Activated T-helper 1 cell treated with anti-CD3 and anti-CD28 coated beads, Interleukin-2, amount 50 U/mL, for 16 hours (primary cell): ENCODE results near the gene RHOT1.
"Not testable (repeated sequence)": the region's sequence is repeated elsewhere in the genome, so short reads cannot be mapped to it uniquely, and the experiment has no call there.

Experiments used
- DNase-seq, 2 donors: peaks; one replicate each; pipeline ENCODE4 v3.0.0-alpha.2; 2020; ENCODE audit warnings: low read depth in 1 of 2, low spot score in 1 of 2

Gene RHOT1

GRCh38 chr17:32158870-32159585 is 16.7 kb downstream of the RHOT1 start:
- DNase-seq = no peak

DNA sequence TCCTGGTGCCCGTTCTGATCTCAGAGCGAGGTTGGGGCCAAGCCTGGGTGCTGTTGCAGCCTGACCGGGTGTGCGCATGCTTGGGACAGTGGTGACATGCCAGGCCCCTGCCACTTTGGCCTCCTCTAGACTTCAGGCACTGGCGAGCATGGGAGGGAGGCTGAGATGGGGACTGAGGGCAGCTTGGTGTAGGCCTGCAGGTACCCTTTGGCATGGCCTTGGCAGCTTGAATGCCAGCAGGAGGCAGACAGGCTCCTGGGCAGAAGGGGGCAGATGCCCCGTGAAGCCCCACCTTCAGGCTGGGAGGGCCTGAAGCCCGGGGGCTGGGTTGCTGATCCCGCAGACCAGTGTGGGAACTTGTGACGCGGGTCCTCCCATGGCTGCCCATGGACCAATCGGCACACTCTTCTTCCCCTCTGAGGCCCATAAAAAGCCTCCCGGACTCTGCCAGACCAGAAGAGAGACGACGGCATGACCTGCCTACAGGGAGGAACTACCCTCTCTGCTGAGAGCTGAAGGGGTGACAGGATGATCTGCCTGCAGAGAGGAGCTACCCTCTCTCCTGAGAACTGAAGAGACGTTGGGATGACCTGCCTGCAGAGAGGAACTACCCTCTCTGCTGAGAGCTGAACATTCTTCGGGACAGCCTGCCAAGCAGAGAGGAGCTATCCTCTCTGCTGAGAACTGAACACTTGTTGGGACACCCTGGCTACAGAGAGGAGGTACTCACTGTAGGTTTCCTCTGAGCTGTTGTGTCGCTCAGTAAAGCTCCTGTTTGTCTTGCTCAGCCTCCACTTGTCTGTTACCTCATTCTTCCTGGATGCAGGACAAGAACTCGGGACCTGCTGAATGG is 17.5 kb downstream of the RHOT1 start:
- no peak for DNase-seq

GRCh38 chr17:32160526-32160925 is 18.2 kb downstream of the RHOT1 start:
- no peak for DNase-seq

GRCh38 chr17:32161029-32161428 is 18.7 kb downstream of the RHOT1 start:
- no peak for DNase-seq

DNA sequence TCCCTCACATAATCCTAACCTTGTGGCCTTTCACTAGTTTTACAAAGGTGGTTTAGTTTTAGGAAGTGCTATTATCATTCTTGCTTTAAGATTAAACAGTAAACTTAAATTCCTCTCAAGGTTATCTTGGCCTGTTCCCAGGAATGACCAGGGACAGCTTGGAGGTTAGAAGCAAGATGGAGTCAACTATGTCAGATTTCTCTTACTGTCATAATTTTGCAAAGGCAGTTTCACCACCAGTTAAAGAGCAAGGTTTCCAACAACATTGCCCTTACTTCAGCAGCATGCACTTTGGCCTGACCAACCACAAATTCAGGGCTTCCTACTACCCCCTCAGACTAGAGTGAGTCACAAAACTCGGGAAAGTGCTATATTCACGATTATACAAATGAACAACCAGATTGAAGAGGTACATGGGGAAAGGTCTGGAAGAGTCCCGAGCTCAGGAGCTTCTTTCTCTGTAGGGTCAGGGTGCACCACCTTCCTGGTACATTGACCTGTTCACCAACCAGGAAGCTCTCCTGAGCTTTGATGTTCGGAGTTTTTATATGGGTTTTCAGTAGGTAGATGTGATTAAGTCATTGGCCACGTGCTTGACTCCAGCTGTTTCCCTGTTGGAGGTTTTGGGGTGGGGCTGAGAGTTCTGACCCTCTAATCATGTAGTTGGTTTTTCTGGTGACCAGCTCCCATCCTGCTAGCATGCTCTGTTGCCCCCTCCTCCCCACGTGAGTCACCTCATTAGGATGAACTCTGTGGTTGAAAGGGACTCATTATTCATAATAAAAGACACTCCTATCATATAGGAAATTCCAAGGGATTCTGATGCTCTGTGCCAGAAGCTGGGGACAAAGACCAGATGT is 19.4 kb downstream of the RHOT1 start:
- no peak for DNase-seq

- no peak for DNase-seq
Observed at GRCh38 chr17:32174889-32175288, 32.6 kb downstream of the RHOT1 start.

GRCh38 chr17:32178679-32179078 is 36.4 kb downstream of the RHOT1 start:
- DNase-seq = not testable (repeated sequence)

- DNase-seq = not testable (repeated sequence)
Observed at GRCh38 chr17:32179103-32179502, 36.8 kb downstream of the RHOT1 start.

- not testable (repeated sequence) for DNase-seq
Observed at GRCh38 chr17:32179526-32179925, 37.2 kb downstream of the RHOT1 start.

GRCh38 chr17:32180262-32180661 is 38.0 kb downstream of the RHOT1 start:
- not testable (repeated sequence) for DNase-seq

GRCh38 chr17:32185875-32186274 is 43.6 kb downstream of the RHOT1 start:
- no peak for DNase-seq

DNA sequence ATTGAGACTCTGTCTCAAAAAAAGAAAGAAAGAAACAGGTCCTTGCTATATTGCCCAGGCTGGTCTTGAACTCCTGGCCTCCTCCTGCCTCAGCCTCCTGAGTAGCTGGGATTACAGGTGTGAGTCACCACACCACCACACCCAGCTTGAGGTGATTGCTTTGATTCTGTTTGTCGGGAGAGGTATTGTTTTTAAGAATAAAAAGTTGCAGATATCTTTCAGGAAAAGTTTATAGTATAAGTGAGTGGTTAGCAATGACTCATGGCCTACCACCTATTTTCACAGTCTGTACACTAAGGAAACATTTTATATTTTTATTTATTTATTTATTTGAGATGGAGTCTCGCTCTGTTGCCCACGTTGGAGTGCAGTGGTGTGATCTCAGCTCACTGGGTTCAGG is 45.0 kb downstream of the RHOT1 start:
- DNase-seq = no peak

DNA sequence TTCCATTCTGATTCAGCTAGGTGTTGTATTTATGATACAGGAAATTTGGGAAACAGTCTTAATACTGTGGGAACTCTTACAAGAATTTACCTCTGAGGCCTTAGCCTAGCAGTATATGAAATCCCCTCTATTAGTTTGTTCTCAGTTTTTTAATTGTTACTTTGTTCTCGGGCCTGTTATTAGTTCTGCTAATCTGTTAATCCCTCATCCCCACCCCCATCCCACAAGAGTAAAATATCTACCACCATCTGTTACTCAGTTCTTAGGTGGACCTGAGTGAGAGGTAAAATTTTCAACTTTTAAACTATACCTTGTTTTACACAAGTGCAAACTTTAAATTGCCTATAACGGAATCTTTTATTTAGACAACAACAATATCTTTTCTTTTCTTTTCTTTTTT is 47.0 kb downstream of the RHOT1 start:
- DNase-seq = no peak

GRCh38 chr17:32191306-32191705 is 49.0 kb downstream of the RHOT1 start:
- no peak for DNase-seq

DNA sequence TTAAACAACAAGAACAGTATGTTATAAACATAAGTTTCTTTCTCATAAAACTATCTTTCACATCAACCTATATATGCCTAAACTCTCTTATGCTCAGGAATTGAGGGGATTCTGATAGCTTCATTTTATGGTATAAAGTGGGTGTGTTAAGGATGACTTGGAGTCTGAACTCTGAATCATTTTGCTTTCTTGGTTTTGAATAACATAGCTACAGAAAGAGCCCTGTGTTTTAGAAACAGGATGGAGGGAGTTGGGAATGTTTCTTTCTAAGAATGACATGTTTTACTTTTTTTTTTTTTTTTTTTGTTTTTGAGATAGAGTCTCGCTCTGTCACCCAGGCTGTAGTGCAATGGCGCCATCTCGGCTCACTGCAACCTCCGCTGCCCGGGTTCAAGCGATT is 50.1 kb downstream of the RHOT1 start:
- DNase-seq = no peak

DNA sequence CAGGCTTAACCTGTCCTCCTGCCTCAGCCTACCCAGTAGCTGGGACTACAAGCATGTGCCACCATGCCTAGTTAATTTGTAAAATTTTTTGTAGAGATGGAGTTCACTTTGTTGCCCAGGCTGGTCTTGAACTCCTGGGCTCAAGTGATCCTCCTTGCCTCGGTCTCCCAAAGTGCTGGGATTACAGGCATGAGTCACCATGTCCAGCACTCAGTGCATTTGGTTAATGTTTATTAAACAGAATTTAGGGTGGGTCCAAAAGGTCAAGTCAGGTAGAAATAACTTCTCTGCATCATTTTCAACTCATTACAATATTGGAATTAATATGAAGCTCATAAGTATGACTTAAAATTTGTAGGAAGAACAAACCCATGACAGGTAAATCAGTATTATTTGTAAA is 55.7 kb downstream of the RHOT1 start:
- DNase-seq = no peak

GRCh38 chr17:32206861-32207260 is 64.6 kb downstream of the RHOT1 start:
- DNase-seq = no peak

DNA sequence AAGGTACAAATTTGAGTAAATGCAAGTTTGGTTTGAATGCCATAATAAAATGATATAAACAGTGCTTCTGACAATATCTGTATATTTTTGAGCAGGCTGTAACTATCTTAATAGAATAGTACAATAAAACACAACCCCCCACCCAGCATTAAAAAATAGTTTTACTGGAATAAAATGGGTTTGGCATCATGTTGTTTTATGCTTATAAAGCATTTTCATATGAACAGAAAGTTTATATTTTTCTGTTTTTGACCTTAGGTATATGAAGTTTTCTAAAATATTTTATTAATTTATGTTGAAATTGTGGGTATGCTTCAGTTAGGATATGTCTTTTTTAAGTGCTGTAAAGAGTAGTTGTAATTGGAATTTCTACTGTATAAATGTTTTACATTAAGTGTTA is 66.1 kb downstream of the RHOT1 start:
- no peak for DNase-seq

GRCh38 chr17:32209608-32210007 is 67.3 kb downstream of the RHOT1 start:
- DNase-seq = no peak

- no peak for DNase-seq
Observed at GRCh38 chr17:32211671-32212070, 69.4 kb downstream of the RHOT1 start.

- DNase-seq = no peak
Observed at GRCh38 chr17:32215696-32216095, 73.4 kb downstream of the RHOT1 start.

DNA sequence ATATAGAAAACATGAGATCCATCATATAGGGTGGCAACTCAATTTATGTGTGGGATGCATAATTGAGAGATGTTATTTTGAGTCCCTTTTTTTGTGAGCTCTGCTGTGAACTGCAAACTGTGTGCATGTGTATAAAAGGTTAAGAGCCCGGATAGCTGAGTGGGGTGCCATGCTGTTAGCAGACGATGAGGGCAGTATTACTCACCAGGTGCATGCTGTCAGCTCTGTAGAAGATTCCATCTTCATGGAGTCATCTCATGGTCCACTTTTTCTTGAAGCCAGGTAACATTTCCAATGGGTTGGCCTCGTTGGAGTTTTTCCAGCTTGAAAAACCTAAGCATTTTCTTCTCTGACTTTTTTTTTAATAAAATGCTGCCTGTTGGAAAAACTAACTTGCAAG is 80.3 kb downstream of the RHOT1 start:
- DNase-seq = no peak
